Esophagus squamous epithelium (tissue), 4 donors: ENCODE results near the gene LRRC45.

ENCODE experiments used
- POLR2A ChIP-seq, 4 donors: fragments of 450-650 bp; IDR thresholded peaks; one replicate each; pipeline ENCODE4 v1.6.1; 2017; ENCODE audit warnings: antibody characterized with exemption in 4 of 4, mild to moderate bottlenecking in 4 of 4, moderate library complexity in 3 of 4
- TF ChIP-seq, protein P1 (sequence below), 6 experiments: fragments of 450-650 bp in 4 of 6; fragments of 200-600 bp in 2 of 6; sonication (generic) in 2 of 6; IDR thresholded peaks; one replicate each; pipeline ENCODE4 v1.5.1; 2016 to 2019; ENCODE audit warnings: antibody characterized with exemption in 6 of 6, mild to moderate bottlenecking in 4 of 6, moderate library complexity in 4 of 6

DNA sequence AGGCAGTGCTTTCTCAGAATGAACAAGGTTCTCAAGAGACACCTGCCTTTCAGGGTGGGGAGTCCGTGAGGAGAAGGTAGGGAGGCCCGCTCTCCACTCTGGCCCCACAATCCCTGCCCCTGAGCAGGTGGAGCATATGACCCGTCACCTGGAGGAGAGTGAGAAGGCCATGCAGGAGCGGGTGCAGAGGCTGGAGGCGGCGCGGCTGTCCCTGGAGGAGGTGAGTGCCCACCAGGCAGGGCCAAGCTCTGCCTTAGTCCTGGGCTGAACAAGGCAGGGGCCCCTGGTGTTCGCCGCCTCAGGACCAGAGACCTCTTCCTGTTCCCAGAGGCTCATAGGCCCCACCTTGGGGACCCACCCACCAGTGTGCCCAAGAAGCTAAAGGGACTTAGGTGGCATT, 5.9 kb downstream of the LRRC45 start:
- TF ChIP-seq, protein P1, sequence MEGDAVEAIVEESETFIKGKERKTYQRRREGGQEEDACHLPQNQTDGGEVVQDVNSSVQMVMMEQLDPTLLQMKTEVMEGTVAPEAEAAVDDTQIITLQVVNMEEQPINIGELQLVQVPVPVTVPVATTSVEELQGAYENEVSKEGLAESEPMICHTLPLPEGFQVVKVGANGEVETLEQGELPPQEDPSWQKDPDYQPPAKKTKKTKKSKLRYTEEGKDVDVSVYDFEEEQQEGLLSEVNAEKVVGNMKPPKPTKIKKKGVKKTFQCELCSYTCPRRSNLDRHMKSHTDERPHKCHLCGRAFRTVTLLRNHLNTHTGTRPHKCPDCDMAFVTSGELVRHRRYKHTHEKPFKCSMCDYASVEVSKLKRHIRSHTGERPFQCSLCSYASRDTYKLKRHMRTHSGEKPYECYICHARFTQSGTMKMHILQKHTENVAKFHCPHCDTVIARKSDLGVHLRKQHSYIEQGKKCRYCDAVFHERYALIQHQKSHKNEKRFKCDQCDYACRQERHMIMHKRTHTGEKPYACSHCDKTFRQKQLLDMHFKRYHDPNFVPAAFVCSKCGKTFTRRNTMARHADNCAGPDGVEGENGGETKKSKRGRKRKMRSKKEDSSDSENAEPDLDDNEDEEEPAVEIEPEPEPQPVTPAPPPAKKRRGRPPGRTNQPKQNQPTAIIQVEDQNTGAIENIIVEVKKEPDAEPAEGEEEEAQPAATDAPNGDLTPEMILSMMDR (IDR thresholded peaks at IDR 0.05) = no peak
- no peak for TF ChIP-seq POLR2A (IDR thresholded peaks at IDR 0.05)
